OCI-LY1 (cell line): ENCODE data around the gene TENT5D.
"Not testable (repeated sequence)": the region's sequence is repeated elsewhere in the genome, so short reads cannot be mapped to it uniquely, and the experiment has no call there.

Experiments used
- EZH2 ChIP-seq: fragments of 200-600 bp; sonication (generic), shearing (Covaris generic); IDR thresholded peaks from 2 replicates; pipeline ENCODE4 v1.8.0; 2017; ENCODE audit warnings: borderline replicate concordance, mixed run types, mild to moderate bottlenecking, antibody characterized with exemption, low read length, moderate library complexity, mixed read lengths
- TF ChIP-seq, protein P1 (sequence below): fragments of 200-600 bp; sonication (generic), shearing (Covaris generic); IDR thresholded peaks from 2 replicates; pipeline ENCODE4 v1.5.1; 2017; ENCODE audit warnings: mild to moderate bottlenecking, antibody characterized with exemption, low read length, moderate library complexity, mixed read lengths

- TF ChIP-seq, protein P1, sequence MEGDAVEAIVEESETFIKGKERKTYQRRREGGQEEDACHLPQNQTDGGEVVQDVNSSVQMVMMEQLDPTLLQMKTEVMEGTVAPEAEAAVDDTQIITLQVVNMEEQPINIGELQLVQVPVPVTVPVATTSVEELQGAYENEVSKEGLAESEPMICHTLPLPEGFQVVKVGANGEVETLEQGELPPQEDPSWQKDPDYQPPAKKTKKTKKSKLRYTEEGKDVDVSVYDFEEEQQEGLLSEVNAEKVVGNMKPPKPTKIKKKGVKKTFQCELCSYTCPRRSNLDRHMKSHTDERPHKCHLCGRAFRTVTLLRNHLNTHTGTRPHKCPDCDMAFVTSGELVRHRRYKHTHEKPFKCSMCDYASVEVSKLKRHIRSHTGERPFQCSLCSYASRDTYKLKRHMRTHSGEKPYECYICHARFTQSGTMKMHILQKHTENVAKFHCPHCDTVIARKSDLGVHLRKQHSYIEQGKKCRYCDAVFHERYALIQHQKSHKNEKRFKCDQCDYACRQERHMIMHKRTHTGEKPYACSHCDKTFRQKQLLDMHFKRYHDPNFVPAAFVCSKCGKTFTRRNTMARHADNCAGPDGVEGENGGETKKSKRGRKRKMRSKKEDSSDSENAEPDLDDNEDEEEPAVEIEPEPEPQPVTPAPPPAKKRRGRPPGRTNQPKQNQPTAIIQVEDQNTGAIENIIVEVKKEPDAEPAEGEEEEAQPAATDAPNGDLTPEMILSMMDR, result not testable (repeated sequence)
- not testable (repeated sequence) for TF ChIP-seq EZH2
Observed at GRCh38 chrX:80468166-80468565, 47.9 kb downstream of the TENT5D start.
